GM19099 (cell line): ENCODE measurements around the gene CACNA1B.

Experiments used
- POLR2A ChIP-seq: IDR thresholded peaks from 3 replicates; pipeline ENCODE4 v1.6.1; 2011; ENCODE audit warnings: low read depth; ENCODE audit not compliant: insufficient read length; ENCODE audit errors: extremely low read depth

CACNA1B gene

DNA sequence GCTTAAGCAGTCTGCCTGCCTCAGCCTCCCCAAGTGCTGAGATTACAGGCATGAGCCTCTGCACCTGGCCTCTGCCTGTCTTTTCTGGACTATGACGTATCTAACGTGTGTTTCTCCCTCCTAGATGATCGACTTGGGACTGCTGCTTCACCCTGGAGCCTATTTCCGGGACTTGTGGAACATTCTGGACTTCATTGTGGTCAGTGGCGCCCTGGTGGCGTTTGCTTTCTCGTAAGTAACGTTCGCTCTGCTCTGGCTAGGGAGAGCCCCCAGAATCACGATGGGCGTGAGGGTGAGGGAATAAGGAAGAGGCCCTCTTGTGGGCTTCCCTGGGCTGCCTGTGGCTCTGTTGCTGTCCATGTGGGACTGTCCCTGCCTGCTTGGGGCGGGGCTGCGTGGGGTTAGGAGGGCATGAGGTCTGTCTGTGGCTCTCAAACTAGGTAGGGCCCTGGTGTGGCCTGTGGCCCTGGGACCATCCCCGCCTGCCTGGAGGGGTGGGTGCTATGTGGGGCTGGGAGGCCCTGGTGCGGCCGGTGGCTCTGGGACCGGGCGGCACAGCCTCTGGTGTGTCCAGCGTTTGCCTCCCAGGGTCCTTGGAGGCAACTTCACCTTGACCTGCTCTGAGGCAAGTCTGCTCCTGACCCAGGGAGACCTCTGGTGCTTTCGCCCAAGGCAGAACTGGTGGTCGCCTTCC lies 171.7 kb downstream of the CACNA1B start:
- no peak for TF ChIP-seq POLR2A

DNA sequence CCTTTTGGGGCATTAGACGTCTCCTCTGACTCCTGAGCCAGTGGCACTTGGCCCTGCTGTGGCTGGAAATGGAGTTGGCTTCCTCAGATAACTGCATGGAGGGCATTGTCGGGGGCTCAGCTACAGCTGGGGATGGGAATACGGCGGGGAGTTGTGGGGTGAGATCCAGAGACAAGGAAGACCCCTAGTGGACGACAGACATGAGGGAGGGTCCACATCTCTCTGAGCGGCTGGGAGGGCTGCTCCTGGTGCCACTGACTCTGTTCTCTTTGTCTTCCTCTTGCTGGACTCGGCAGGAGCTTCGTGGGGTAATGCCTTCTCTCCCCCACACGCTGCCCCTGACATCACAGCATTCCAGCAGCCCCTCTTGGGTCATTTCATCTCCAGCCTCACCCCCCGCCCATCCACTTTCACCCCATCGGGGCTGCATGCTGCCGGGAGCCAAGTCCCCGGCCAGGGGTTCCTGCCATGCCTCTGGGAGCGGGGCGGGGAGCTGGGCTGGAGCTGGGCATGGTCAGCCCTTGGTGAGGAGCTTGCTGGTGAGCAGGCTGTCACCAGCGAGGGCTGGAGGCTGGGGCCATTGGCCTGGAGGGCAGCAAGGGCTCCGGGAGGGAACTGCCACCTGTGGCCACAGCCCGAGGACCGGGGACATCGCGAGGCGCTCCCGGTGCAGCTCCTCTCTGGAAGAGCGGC lies 172.3 kb downstream of the CACNA1B start:
- TF ChIP-seq POLR2A, result no peak

DNA sequence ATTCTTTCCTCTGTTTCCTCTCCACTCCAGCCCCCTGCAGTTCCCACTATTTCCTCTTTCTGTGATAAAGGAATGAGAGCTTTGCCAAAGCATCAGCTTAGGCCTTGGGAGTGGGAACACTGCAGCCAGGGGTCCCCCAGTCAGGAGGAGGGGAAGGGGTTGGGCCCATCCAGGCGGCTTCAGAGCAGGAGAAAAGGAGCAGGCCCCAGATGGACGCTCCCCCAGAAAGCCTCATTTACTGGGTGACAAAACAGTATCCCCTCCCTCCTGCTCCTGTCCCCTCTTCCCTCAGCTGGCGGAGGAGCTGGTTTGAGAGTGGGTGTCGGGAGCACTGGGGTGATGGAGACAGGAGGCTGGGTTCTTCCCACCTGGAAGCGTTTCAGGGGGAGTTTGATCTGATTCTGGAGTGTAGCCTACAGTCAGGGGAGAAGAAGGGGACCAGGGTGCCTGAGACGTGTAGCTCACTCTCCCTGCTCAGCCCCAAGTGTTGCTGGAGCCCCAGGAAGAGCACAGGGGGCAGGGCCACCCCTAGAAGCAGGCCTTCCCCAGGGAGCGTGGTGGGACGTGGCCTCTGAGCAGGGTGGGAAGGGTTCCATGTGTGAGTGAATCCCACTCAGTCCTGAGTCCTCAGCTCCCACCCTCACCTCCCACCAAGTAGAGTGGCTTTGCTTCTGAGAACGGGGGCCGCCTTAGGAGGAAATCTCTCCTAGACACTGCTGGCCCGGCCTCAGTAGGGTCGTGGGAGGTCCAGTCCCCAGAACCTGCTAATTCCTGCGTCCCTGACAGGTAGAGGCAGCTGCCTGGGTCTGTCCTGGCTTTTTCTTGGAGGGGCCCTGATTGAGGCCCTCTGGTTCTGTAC lies 173.1 kb downstream of the CACNA1B start:
- TF ChIP-seq POLR2A, result no peak

DNA sequence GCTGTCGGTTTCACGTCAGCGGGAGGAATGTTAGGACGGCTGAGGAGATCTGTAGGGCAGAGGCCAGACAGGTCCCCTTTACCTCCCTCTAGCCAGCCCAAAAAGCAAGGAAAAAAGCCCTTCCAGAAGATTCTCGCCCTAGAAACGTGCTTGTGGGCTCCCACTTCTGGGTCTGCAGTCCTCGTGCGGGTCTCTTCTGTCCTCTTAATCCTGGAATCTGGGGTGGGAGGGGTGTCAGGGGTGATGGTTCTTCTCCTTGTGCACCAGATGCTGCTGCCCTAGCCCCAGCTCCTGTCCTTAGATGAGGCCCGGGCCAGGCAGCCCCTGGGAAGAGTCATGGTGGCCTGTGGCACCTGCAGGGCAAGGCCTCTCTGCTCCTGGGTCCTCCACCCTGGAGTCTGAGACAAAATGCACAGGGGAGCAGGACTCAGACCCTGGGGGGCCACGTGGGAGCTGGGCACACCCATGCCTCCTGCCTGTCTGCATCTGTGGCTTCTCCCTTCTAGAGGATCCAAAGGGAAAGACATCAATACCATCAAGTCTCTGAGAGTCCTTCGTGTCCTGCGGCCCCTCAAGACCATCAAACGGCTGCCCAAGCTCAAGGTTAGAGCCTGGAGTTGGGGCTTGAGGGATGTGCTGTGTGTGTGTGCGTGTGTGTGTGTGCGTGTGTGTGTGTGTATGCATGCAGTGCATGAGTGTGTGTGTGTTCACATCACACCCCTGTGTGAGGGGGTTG lies 174.2 kb downstream of the CACNA1B start:
- TF ChIP-seq POLR2A, result no peak

DNA sequence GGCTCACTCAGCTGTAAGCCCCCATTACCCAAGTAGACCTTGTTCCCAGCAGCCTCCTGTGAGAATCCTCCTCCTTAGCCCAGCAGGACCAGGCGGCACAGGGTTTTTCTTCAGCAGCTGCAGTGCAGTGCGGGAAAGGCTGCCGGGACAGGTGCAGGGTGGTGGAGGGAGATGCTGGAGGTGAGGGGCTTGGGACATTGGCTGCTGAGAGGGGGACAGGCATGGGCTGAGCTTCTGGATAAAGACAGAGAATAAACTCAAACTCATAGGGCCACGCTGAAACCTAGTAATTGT lies 174.7 kb downstream of the CACNA1B start:
- no peak for TF ChIP-seq POLR2A

DNA sequence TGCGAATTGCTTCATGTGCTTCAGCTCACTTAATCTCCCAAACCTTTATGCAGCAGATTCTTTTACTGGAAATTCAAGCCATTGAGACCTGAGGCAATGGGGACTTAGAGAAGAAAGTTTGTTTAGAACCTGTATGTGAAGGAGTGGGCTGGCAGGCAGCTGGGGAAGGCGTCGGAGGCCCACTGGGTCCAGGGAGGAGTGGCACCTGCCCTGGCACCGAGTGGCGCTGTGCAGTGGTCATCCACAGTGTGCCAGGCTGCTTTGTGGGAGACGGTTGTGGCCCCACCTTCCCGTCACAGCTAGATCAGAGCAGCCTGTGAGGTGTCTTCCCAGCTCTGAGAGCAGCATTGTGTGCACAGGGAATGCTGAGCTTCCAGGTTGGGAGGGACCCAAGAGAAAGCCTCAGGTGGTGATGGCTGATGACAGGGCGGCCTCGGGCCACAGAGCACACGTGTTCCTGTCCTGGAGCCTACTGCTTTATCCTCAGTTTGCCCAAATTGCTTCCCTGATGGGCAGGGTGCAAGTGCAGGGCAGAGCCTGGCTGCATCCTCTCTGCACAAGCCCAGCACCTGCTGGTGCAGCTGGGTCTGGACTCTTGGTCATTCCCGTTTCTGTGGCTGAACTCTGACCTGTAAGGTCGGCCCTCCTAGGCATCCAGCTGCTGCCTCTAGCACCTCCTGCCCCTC lies 175.2 kb downstream of the CACNA1B start:
- TF ChIP-seq POLR2A, result no peak

DNA sequence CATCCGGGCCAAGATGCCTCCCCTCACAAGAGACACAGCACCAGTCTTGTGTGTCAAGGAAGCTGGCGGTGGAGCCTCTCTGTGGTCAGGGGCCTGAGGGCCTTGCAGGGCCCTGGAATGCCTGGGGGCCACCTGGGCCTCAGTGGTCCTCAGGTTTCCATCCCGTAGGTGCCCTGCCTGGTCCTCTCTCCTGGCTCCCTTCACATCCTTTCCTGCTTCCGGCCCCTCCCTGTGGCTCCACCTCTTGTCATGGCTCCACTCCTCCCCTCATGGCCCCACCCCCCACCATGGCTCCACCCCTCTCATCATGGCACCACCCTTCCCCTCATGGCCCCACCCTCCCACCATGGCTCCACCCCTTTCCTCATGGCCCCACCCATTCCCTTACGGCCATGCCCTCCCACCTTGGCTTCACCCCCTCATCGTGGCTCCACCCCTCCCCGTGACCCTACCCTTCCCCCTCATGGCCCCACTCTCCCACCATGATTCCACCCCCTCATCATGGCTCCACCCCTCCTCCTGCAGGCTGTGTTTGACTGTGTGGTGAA lies 175.8 kb downstream of the CACNA1B start:
- no peak for TF ChIP-seq POLR2A

DNA sequence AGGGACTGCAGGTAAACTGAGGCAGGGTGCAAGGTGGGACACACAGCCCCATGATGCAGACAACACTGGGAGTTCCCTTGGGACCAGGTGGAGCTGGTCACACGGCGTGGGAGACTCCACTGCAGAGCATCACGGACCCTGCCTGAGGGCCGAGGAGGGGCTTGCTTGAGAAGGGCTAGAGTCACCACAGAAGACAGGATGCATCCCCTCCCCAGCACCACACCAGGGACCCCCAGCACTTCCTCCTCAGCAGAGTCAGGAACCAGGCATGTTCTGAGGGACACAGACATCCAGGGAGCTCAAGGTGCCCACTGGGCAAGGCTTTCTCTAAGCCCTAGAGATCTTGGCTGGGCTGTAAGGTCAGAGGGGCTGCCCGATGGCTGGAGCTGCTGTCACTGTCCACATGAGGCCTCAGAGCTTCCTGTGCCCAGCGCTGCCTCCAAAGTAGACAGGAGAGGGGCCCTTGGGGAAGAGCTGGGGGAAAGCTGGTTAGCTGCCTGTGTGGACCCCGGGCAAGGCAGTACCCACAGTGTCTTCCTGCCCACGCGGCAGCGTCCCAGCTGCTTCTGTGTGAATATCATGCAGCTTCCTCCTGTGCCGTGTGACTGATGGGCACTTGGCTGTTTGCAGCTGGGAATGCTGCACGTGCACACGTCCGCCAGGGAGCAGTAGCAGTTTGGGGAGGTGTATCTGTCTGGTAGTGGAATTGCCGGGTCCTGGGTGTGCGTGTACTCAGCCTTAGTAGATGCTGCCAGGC lies 176.6 kb downstream of the CACNA1B start:
- no peak for TF ChIP-seq POLR2A

DNA sequence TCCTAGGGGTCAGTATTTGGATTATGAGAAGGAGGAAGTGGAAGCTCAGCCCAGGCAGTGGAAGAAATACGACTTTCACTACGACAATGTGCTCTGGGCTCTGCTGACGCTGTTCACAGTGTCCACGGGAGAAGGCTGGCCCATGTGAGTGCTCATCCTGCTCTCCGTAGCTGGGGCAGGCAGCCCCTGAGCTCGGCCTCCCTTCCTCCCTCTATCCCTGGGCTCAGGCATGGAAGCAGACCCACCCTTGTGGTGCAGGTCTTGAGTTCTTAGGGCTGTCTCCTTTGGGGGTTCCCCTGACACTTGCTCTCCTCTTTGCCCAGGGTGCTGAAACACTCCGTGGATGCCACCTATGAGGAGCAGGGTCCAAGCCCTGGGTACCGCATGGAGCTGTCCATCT lies 180.1 kb downstream of the CACNA1B start:
- no peak for TF ChIP-seq POLR2A

DNA sequence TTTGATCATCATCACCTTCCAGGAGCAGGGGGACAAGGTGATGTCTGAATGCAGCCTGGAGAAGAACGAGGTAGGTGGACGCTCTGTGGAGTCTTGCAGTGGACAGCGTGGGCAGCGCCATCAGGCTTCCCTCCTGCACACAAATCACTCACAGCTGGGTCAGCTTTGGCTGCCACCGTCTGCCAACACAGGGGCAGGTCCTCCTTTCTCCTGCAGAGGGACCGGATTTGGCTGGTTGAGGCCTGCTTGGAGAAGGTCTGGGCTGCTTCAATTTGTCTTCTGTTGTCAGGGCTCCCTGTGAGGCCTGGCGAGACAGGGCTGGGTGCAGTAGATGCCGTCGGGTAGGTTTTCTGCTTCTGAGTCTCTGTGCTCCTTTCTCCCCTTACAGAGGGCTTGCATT lies 180.6 kb downstream of the CACNA1B start:
- TF ChIP-seq POLR2A, result no peak

DNA sequence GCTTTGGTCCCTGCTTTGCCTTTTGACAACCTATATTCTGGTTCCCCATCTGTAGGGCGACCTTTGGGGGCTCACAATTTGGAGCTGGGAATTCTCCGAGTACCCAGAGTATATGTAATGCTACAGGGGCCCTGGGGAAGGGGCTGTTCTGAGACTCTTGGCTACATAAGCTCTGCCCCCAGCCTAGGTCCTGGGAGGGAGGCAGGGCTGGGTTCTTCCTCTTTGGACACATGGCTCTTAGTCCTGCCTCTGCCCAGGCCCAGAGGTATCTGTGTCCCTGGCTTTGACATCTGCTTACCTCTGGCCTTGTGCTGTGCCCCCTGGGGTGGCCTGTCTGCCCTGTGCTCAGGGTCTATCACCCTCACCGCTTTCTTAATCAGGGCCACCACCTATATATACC lies 181.6 kb downstream of the CACNA1B start:
- no peak for TF ChIP-seq POLR2A

DNA sequence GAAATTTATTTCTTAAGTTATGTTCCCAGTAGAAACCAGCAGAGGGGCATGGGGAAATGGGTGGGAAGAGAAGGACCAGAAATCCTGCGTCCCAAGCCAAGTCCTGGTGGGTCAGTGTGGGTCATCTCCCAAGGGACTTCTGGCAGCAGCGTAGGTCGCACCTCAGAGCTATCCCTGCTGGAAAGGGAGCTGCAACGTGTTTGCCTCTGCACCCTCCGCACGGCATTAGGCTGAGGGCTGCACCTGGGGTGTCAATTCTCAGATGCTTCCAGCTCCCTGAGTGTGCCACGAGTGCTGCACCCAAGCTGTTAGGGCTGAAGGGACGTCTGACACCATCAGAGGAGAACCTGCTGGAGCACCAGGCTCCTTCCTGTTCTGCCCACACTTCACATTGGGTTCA lies 182.8 kb downstream of the CACNA1B start:
- TF ChIP-seq POLR2A, result no peak

DNA sequence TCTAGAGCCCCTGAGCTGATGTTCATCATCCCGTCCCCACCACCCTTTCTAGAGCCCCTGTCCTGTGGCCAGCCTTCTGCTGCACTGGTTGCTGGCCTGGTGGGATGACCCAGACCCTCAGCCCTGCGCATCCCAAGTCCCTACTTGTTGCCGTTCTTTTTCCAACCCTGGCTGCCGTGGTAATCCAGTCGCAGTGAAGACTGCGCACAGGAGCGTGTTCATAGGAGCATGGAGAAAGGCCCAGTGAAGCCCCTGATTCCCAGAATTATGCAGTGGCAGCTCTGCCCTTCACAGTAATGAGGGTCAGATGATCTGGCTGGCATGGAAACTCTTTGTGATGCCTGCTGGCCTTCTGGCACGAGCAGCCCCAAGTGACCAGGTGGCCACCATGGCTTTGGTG lies 183.3 kb downstream of the CACNA1B start:
- no peak for TF ChIP-seq POLR2A

DNA sequence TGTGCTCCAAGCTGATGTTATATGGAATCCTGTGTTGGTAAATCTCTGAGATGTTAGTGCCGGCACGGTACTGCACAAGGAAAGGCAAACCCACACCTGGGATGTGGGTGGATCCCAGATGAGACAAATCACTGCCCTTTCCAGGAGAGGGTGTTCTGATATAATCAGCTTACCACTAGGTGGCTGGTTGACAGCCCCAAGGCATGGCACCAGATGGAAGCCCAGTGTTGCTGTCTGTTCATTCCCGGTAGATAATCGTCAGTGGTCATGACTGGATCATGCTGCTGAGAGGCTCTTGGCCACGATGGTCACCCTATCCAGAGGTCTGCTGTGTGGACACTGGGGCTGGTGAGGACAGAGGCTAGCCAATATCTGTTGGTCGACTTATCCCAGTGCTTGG lies 184.0 kb downstream of the CACNA1B start:
- no peak for TF ChIP-seq POLR2A
